B cell (primary cell): ENCODE results near the gene TESMIN. TPM values are rescaled to one million over a fixed set of nuclear protein-coding genes. Genes with fewer than 3 reads are reported as not detected.

ENCODE experiments used
- ATAC-seq: fragments of 200-7000 bp; cut with Tn5 transposase; one replicate; pipeline ENCODE4 v1.10.0; 2021; ENCODE audit warnings: low read depth, mild to moderate bottlenecking, moderate number of reproducible peaks, moderate library complexity
- CTCF ChIA-PET: fragments of 350-600 bp; sonication (Branson Sonifier 250); formaldehyde crosslinking; loops from one replicate; lab custom pipeline; 2021; ENCODE audit warnings: antibody characterized with exemption, inconsistent platforms; lab: Charles Lee
- POLR2A ChIA-PET: fragments of 350-600 bp; sonication (Branson Sonifier 250); formaldehyde crosslinking; loops from one replicate; lab custom pipeline; 2021; ENCODE audit warnings: antibody characterized with exemption; lab: Charles Lee
- DNase-seq: peaks from one replicate; pipeline ENCODE4 v3.0.0; 2013
- H2AFZ ChIP-seq: 2 replicates; pipeline ENCODE4 v1.6.1; 2012; ENCODE audit warnings: mild to moderate bottlenecking, low read depth, low read length; ENCODE audit not compliant: insufficient read depth, poor library complexity, severe bottlenecking
- H3K27ac ChIP-seq, 2 donors: 1 replicate in 1 of 2; 2 replicates in 1 of 2; pipeline ENCODE4 v1.5.1; 2012 to 2013; ENCODE audit warnings: low read length in 2 of 2, mild to moderate bottlenecking in 2 of 2, moderate library complexity in 1 of 2
- H3K27me3 ChIP-seq, 4 experiments: fragments of 200-600 bp in 1 of 4; sonication (generic) in 1 of 4; replicated peaks in 1 of 4; 1 replicate in 2 of 4; 2 replicates in 2 of 4; pipeline versions ENCODE4 v1.6.1 to v1.7.0; 2013 to 2016; ENCODE audit warnings: low read length in 3 of 4, mild to moderate bottlenecking in 2 of 4, mixed read lengths in 1 of 4, moderate library complexity in 1 of 4; ENCODE audit not compliant: insufficient read depth in 4 of 4, control insufficient read depth in 3 of 4; ENCODE audit errors: control extremely low read depth in 1 of 4
- H3K36me3 ChIP-seq, 2 experiments: replicated peaks in 1 of 2; 1 replicate in 1 of 2; 2 replicates in 1 of 2; pipeline versions ENCODE4 v1.6.1 to v1.7.1; 2013; ENCODE audit warnings: low read length in 1 of 2; ENCODE audit not compliant: insufficient read depth in 2 of 2, control insufficient read depth in 1 of 2; ENCODE audit errors: control extremely low read depth in 1 of 2, extremely low read depth in 1 of 2
- H3K4me1 ChIP-seq, 2 donors: fragments of 200-600 bp in 1 of 2; sonication (generic) in 1 of 2; 1 replicate in 1 of 2; 2 replicates in 1 of 2; pipeline versions ENCODE4 v1.5.1 to v1.6.1; 2013 to 2017; ENCODE audit warnings: low read length in 2 of 2; ENCODE audit not compliant: control insufficient read depth in 2 of 2, insufficient read depth in 2 of 2
- H3K4me2 ChIP-seq: replicated peaks from 2 replicates; pipeline ENCODE3; 2012; ENCODE audit warnings: mild to moderate bottlenecking, low read depth, low read length; ENCODE audit not compliant: poor library complexity, severe bottlenecking
- H3K4me3 ChIP-seq, 5 experiments: fragments of 200-600 bp in 1 of 5; sonication (generic) in 1 of 5; 1 replicate in 3 of 5; 2 replicates in 2 of 5; pipeline versions ENCODE4 v1.5.1 to v1.7.0; 2011 to 2016; ENCODE audit warnings: low read length in 4 of 5, mild to moderate bottlenecking in 4 of 5, low read depth in 2 of 5, control low read depth in 1 of 5, moderate library complexity in 1 of 5; ENCODE audit not compliant: insufficient read depth in 1 of 5; ENCODE audit errors: control extremely low read depth in 1 of 5, extremely low read depth in 1 of 5
- H3K79me2 ChIP-seq: fragments of 200-600 bp; sonication (generic); one replicate; pipeline ENCODE4 v1.6.0; 2016; ENCODE audit warnings: low read length; ENCODE audit not compliant: control insufficient read depth, insufficient read depth
- H3K9ac ChIP-seq: fragments of 200-600 bp; sonication (generic); 2 replicates; pipeline ENCODE4 v1.6.1; 2017; ENCODE audit warnings: mild to moderate bottlenecking, low read length, moderate library complexity
- H3K9me3 ChIP-seq, 3 donors: one replicate each; pipeline versions ENCODE4 v1.6.1 to v1.7.1; 2013; ENCODE audit warnings: low read length in 2 of 3; ENCODE audit not compliant: control insufficient read depth in 2 of 3, insufficient read depth in 1 of 3; ENCODE audit errors: control extremely low read depth in 1 of 3
- H4K20me1 ChIP-seq: 2 replicates; pipeline ENCODE4 v1.6.0; 2012; ENCODE audit warnings: mild to moderate bottlenecking, low read length; ENCODE audit not compliant: insufficient read depth, control insufficient read depth, poor library complexity, severe bottlenecking
- H3K27ac Mint-ChIP-seq: one replicate; pipeline ENCODE4 v1.8.0; 2021; ENCODE audit warnings: mixed read lengths
- H3K27me3 Mint-ChIP-seq: one replicate; pipeline ENCODE4 v1.8.0; 2021; ENCODE audit warnings: mixed read lengths
- H3K4me1 Mint-ChIP-seq: one replicate; pipeline ENCODE4 v1.8.0; 2021; ENCODE audit warnings: mixed read lengths
- H3K4me3 Mint-ChIP-seq: one replicate; pipeline ENCODE4 v1.8.0; 2021; ENCODE audit warnings: mixed read lengths
- H3K9me3 Mint-ChIP-seq: one replicate; pipeline ENCODE4 v1.8.0; 2022; ENCODE audit warnings: mixed read lengths; ENCODE audit not compliant: insufficient read depth
- EZH2 ChIP-seq: IDR thresholded peaks from 2 replicates; pipeline ENCODE4 v1.6.1; 2012; ENCODE audit warnings: borderline replicate concordance, low read depth, mild to moderate bottlenecking, moderate library complexity, low read length; ENCODE audit not compliant: insufficient read depth, poor library complexity, severe bottlenecking
- WGBS: methylation state at CpG from one replicate; pipeline ENCODE4 v1.1.5; 2013; ENCODE audit warnings: missing lambda C conversion rate; ENCODE audit not compliant: insufficient coverage; 5-methylcytosine and 5-hydroxymethylcytosine counted together
- intact Hi-C: fragments of 100-400 bp; cut with micrococcal nuclease; formaldehyde crosslinking; loops from one replicate; pipeline ENCODE4 v1.10.0; 2022
- polyA plus RNA-seq: library from polyadenylated mRNA; depleted of rRNA; stranded (reverse); fragments of >200 nt; gene quantifications from 2 replicates; pipeline ENCODE4 v1.2.3, GENCODE V29; 2012
- total RNA-seq, 2 donors: library from RNA; stranded (reverse); fragments of 120-200 nt in 1 of 2; gene quantifications; 1 replicate in 1 of 2; 2 replicates in 1 of 2; pipeline versions ENCODE4 v1.2.3 to v1.2.4, GENCODE V29; 2013 to 2022
- TF ChIP-seq, protein P1 (sequence below): fragments of 200-600 bp; IDR thresholded peaks from one replicate; pipeline ENCODE4 v1.8.0; 2022; ENCODE audit warnings: antibody characterized with exemption, mild to moderate bottlenecking

The TESMIN gene
- total and polyA plus RNA-seq, 2 donors (not counting 1 experiment from before 2014, with no cell fraction given), result 3.2 to 4.3 TPM

DNA sequence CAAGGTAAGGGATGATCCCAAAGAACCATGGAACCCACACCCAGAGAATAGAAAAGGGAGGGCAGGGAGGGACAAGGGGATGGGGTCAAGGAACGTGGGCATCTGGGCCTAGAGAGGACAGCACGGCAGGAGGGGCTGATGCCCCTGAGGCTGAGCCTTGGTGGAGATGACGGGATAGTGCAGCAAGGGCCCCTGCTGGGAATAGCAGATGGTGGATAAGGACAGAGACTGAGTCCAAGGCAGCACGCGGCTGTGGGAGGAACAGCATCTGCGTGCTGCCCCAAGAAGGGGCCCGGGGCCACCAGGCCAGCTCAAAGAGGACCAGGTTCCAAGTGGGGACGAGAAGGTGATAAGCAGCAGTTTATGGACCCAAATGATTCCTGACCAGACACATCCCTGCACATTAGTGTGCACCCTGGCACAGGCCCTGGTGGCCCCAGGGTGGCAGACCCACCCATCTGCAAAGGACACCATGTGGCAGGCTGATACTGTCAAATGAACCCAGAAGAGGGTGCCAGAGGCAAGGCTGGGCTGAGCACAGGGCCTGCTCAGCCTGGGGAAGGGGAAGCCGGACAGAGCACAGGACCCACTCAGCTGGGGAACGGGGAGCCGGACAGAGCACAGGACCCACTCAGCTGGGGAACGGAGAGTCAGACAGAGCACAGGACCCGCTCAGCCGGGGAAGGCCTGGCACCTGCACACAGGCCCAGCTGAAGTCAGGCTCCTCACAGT lies 12.8 kb upstream of the TESMIN start:
- H3K36me3 ChIP-seq, result peaks cover 0 to 12% of the 10 kb centered on the region in 2 experiments
- no peaks in the 10 kb centered on the region for H4K20me1 ChIP-seq
- ATAC-seq (no peak), DNase-seq (no peak)
- H3K9me3 ChIP-seq, result no peaks in the 10 kb centered on the region
- H3K27ac ChIP-seq, result no peak overlapping the region
- no peaks in the 10 kb centered on the region for H3K4me1 ChIP-seq
- no peak overlapping the region for H3K27ac Mint-ChIP-seq
- ChIA-PET POLR2A (no interaction called here), CTCF (interaction anchor here (1.0 to 1.1 kb wide), 2 partner anchors 34 to 100 kb away, joined by 3 read pairs; no protein-coding TSS in a partner anchor)
- H3K4me1 Mint-ChIP-seq, result no peaks in the 10 kb centered on the region
- no peaks in the 10 kb centered on the region for H3K27me3 ChIP-seq
- no peak overlapping the region for H3K9ac ChIP-seq
- no peak overlapping the region for H3K4me2 ChIP-seq
- no peak overlapping the region for H3K4me3 ChIP-seq
- H3K9me3 Mint-ChIP-seq, result no peaks in the 10 kb centered on the region
- H3K27me3 Mint-ChIP-seq, result no peaks in the 10 kb centered on the region
- 85% methylated on average over 14 of the region's 14 CpGs for WGBS
- TF ChIP-seq, protein P1, sequence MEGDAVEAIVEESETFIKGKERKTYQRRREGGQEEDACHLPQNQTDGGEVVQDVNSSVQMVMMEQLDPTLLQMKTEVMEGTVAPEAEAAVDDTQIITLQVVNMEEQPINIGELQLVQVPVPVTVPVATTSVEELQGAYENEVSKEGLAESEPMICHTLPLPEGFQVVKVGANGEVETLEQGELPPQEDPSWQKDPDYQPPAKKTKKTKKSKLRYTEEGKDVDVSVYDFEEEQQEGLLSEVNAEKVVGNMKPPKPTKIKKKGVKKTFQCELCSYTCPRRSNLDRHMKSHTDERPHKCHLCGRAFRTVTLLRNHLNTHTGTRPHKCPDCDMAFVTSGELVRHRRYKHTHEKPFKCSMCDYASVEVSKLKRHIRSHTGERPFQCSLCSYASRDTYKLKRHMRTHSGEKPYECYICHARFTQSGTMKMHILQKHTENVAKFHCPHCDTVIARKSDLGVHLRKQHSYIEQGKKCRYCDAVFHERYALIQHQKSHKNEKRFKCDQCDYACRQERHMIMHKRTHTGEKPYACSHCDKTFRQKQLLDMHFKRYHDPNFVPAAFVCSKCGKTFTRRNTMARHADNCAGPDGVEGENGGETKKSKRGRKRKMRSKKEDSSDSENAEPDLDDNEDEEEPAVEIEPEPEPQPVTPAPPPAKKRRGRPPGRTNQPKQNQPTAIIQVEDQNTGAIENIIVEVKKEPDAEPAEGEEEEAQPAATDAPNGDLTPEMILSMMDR, result no peak
- TF ChIP-seq EZH2, result no peak
- no peak overlapping the region for H2AFZ ChIP-seq
- no peak overlapping the region for H3K4me3 Mint-ChIP-seq
- intact Hi-C loops, result no loop called here
- no peaks in the 10 kb centered on the region for H3K79me2 ChIP-seq

DNA sequence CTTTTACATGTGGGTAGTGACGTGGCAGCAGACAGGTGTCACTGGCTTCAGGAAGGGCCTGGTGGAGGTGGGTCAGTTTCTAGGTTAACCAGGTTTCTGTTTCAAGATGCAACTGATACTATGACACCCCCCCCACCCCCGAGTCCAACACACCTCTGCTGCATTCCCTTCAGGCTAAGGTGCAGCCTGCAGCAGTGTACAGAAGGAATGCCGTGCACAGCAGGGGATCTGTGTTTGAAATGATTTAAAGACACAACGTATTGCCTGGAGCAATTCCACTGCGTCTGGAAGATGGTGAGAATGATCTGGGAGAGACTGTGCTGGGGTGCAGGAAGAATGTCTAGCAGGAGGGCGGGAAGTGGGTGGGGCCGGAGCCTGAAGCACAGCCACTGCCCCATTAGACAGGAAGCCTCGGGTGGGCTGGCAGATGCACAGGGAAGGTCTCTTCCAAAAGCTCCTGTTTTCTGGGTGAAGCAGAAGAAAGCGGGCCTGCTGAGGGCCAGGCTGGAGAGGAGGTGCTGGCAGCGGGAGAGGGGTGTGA lies 11.9 kb upstream of the TESMIN start:
- DNase-seq (no peak), ATAC-seq (no peak)
- Histone ChIP-seq H3K4me2 (no peak overlapping the region), H3K79me2 (no peaks in the 10 kb centered on the region), H3K36me3 (peaks cover 0 to 12% of the 10 kb centered on the region in 2 experiments), H3K4me3 (no peak overlapping the region), H2AFZ (no peak overlapping the region), H3K4me1 (no peaks in the 10 kb centered on the region), H3K9ac (no peak overlapping the region), H3K27ac (no peak overlapping the region), H3K9me3 (no peaks in the 10 kb centered on the region), H3K27me3 (no peaks in the 10 kb centered on the region), H4K20me1 (no peaks in the 10 kb centered on the region)
- Mint-ChIP-seq H3K4me1 (no peaks in the 10 kb centered on the region), H3K27ac (no peak overlapping the region), H3K9me3 (no peaks in the 10 kb centered on the region), H3K4me3 (no peak overlapping the region), H3K27me3 (no peaks in the 10 kb centered on the region)
- CTCF ChIA-PET, result interaction anchor here (1.1 kb wide), 1 partner anchor 101 kb away, joined by 3 read pairs; no protein-coding TSS in a partner anchor
- TF ChIP-seq, protein P1, result no peak
- TF ChIP-seq EZH2, result no peak
- POLR2A ChIA-PET, result no interaction called here
- 88% methylated on average over 8 of the region's 10 CpGs for WGBS
- intact Hi-C loops, result no loop called here
